GM19452 (cell line): ENCODE results near the gene THADA.
A peak's percentile ranks its signal among the peaks of the same experiment; 100 is the strongest.
"Not testable (repeated sequence)": the region's sequence is repeated elsewhere in the genome, so short reads cannot be mapped to it uniquely, and the experiment has no call there.

Experiments used
- ATAC-seq: cut with Tn5 transposase; IDR thresholded peaks from one replicate; pipeline ENCODE4 v1.9.1; 2021; ENCODE audit not compliant: unreplicated experiment

THADA gene, protein sequence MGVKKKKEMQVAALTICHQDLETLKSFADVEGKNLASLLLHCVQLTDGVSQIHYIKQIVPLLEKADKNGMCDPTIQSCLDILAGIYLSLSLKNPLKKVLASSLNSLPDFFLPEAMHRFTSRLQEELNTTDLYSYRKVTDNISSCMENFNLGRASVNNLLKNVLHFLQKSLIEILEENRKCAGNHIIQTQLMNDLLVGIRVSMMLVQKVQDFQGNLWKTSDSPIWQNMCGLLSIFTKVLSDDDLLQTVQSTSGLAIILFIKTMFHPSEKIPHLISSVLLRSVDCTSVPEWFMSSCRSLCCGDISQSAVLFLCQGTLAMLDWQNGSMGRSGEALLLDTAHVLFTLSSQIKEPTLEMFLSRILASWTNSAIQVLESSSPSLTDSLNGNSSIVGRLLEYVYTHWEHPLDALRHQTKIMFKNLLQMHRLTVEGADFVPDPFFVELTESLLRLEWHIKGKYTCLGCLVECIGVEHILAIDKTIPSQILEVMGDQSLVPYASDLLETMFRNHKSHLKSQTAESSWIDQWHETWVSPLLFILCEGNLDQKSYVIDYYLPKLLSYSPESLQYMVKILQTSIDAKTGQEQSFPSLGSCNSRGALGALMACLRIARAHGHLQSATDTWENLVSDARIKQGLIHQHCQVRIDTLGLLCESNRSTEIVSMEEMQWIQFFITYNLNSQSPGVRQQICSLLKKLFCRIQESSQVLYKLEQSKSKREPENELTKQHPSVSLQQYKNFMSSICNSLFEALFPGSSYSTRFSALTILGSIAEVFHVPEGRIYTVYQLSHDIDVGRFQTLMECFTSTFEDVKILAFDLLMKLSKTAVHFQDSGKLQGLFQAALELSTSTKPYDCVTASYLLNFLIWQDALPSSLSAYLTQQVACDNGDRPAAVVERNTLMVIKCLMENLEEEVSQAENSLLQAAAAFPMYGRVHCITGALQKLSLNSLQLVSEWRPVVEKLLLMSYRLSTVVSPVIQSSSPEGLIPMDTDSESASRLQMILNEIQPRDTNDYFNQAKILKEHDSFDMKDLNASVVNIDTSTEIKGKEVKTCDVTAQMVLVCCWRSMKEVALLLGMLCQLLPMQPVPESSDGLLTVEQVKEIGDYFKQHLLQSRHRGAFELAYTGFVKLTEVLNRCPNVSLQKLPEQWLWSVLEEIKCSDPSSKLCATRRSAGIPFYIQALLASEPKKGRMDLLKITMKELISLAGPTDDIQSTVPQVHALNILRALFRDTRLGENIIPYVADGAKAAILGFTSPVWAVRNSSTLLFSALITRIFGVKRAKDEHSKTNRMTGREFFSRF (N-terminal part only)

DNA sequence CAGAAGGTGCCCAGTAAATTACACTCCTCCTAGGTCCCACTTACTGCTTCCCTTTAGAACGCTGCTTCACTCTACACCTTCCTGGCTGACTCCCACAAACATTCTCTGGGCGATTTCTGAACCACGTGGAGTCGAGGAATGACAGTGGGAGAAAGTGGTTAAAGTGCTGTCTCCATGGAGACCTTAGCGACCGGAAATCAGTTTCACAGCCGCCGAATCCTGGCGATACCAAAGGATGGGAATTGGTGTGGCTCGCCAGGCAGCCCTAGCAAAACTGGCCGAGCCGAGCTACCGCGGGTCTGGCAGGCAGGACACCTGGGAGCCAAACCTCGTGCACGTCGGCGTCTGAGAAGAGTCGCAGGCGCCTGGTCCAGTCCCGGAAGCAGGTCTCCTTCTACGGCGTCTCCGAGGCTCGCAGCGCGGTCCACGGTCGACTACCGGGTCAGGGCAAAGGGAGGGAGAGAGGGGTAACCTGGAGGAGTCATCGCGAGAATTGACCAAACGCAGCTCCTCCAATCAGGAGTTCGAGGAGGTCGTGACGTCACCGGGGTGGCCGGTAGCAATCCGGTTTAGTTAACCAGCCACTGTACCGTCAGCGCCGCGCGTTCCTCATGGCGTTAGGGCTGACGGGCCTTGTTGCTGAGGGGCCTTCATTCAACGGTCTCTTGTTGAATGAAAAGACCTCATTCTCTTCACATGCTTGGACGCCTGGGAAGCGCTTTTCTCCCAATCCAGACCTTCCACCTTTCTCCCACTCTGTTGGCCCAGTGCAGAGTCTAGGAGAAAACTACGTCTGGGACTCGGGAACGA, at the start of gene THADA:
THADA (minus strand) TSS at position 436 of the 810 bp plus-strand sequence. CDS start 3,646 bp downstream, outside the sequence.
- ATAC-seq, result peak; percentile 98

DNA sequence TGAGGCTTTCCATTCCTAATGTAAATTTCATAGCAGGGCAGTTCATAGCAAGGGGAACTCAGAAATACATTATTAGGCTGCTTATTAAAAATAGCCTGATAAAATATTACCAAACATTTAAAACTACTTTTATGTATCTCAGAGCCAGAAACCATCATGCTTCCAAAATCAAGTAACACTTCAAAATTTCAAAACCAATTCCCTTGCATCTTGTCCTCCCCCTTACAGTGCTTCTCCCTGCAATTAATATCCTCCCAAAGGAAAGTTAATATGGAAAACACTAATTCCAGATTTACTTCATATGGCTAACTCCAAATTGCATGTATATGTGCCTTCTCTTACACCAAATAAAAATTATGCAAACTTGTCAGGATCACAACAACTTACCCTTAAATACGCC, 47.8 kb upstream of the THADA start:
- no peak for ATAC-seq

DNA sequence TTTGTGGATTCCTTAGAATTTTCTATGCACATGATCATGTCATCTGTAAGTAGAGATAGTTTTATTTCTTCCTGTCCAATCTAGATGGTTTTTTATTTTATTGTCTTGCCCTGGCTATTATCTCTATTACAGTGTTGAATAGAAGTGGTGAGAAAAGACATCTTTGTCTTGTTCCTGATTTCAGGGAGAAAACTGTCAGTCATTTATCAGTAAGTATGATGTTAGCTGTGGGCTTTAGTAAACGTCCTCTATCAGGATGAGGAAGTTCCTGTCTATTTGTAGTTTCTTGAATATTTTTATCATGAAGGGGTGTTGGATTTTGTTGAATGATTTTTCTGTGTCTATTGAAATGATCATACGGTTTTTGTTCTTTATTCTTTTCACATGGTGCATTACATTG, 46.5 kb upstream of the THADA start:
- ATAC-seq, result no peak

DNA sequence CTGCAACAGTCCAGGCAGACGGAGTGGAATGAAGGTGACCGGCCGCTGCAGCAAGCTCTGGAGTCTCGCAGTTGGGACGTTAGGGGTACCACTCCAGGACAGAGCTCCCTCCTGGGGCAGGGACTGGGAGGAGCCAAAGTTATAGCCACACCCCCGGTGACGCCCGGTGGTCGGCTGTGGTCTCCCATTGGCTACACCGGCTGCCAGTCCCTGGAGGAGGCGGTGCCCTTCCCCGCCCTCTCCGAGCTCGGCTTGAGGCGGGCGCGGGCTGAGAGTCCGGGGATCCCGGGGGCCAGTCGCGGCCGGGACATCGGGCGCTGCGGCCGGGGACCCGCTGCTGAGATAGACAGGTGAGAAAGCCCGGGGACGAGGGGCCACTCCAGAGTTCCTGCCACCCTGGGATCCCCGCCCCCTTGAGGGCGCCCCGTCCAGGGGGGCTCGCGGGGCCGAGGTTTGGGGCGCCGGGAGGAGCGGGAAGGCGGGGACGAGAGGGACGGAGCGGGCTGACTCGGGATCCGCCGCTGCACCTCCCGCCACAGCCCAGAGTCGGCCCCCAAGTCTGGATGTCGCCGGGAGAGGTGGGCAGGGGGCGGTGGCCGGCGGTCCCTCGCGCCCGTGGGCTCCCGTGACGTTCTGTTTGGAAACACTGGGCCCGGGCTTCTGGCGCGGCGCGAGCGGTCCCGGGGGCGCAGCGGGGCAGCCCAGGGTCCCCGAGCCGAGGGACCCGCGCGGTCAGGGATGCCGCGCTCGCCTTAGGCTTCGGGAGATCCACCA, 41.4 kb upstream of the THADA start, which contains the start of gene PLEKHH2:
PLEKHH2 (plus strand) TSS at position 231 of the 774 bp plus-strand sequence. CDS start 7,414 bp downstream, outside the sequence.
- peak; percentile 100 for ATAC-seq

DNA sequence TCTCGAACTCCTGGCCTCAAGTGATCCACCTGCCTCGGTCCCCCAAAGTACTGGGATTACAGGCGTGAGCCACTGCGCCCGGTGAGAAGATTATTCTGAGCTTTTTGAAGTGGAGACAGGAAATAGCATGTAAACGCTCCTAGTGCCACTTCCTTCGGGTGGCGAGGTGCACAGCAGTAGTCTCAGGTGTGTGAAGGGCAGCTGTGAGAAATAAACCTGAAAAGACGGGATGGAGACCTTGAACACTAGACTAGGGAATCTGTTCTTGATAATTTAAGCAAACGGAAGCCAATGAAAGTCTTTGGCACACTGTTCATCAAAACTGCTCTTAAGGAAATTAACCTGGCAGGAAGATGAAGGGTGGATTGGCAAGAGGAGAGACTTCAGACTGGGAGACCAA, 40.8 kb upstream of the THADA start:
- no peak for ATAC-seq

DNA sequence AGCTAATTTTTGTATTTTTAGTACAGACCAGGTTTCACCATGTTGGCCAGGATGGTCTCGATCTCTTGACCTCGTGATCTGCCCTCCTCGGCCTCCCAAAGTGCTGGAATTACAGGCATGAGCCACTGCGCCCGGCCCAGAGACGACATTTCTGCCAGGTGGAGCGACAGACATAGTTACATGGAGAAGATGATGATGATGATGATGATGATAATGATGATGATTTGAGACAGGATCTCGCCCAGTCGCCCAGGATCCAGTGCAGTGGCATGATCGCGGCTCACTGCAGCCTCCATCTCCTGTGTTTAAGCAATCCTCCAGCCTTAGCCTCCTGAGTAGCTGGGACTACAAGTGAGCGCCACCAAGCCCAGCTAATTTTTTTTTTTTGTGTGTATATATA, 40.3 kb upstream of the THADA start:
- not testable (repeated sequence) for ATAC-seq

DNA sequence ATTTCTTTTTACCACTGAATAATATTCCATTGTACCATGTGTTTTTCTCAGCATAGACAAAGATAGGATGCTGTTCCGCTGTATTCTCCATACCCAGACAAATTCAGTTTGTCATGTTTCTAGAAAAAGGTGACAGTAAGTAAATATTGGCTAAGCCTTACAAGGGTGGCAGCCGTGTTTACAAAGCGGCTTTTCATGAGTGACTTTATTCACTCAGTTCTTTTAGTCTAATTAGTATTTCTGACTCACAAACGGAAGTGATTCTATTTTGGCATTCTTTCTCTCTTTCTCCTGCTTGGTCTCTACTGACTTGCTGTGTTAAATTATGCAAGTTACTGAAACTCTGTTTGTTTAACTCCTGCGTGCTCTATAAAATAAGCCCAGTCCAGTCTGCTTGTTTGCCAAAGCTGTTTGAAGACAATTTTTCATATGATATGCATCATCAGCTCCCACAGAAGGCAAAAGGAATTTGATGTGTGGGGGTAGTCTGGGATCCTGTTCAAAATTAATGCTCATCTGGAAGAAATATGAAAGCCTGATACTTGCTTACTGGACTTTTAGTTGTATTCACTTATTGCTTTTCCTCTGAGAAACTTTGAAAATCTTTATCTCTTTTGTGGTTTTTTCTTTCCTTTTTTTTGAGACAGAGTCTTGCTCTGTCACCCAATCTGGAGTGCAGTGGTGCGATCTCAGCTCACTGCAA, 38.9 kb upstream of the THADA start:
- no peak for ATAC-seq

DNA sequence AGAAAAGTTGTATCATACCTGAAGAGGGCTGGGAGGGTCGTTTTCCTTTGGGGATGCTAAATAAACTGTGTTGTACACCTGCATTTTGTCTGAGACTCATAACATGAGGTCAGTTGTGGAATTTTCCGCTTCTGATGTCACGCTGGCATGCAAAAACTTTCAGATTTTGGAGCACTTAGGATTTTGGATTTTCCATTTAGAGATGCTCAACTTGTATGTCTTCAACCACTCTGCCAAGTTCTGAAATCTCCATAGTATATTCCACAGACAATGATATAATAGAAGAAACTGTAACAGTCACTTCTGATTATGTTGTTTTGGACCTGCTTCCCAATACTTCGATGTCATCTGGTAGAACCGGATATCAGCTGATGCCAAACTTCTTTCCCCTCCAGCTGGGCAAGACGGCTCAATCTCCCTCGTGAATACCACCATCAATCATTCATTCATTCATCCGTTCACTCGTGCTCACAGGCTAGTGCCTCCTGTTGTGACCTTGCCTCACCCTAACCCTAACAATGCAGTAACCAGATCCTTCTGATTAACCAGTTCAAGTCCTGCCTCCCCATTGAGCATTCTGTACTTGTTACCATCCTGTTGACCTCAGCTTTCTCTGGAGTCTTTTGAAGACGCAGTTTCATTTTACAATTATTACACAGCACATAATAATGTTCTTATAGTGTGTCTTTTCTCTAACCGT, 35.9 kb upstream of the THADA start:
- no peak for ATAC-seq

DNA sequence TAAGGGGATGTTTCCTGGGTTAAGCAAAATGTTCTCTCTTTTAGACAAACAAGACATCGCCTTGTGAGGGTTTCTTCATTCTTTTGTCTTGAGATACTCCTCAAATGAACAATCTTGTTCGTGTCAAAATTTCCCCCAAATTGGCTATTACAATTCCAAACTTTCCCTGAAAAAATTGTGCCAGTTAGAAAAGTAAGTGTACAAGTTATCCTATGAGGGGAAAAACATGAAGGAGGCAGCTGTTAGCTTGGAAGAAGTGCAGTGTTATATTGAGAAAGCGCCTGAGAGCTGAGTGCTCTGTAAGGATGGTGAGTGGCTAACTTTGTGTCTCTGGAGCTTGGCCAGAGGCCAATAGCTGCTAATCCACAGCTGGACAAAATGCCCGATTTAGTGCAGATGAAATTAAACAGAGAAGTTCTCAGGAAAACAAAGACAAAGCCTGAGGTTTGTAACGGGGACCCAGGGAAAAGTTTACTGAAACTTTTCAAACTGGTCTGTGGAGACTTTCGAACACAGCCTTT, 27.2 kb upstream of the THADA start:
- ATAC-seq, result no peak

DNA sequence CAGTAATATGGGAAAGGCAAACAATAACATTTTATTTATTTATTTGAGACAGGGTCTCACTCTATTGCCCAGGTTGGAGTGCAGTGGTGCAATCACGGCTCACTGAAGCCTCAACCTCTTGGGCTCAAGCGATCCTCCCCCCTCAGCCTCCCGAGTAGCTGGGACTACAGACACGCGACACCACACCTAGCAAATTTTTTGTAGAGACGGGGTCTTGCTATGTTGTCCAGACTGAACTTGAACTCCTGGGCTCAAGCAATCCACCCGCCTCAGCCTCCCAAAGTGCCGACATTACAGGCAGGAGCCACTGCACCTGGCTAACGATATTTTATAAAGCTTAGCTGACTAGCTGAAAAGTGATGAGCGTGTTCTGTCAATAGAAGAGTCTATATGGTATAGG, 23.7 kb upstream of the THADA start:
- ATAC-seq, result no peak

DNA sequence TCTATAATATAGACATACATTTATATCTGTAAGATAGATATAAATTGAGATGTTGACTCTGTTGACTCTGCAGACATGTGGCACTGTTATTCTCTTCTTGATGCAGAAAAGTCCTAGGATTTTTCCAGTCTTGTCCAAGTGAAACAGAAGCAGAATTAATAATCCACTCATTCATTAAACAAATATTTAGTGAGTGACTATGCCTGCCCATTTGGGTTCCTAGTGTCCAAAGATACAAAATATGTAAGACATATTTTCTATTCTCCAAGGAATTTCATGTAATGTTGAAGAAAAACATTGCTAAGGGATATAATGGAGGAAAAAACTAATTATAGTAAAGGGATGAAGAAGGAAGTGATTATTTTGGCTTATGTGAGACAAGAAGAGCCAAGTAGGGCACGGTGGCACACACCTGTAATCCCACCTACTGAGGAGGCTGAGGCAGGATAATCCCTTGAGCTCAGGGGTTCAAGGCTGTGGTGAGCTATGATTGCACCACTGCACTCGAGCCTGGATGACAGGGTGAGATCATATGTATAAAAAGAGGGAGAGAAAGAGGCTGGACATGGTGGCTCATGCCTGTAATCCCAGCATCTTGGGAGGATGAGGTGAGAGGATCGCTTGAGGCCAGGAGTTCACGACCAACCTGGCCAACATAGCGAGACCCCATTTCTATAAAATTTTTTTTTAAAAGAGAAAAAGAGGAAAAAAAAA, 21.3 kb upstream of the THADA start:
- no peak for ATAC-seq

DNA sequence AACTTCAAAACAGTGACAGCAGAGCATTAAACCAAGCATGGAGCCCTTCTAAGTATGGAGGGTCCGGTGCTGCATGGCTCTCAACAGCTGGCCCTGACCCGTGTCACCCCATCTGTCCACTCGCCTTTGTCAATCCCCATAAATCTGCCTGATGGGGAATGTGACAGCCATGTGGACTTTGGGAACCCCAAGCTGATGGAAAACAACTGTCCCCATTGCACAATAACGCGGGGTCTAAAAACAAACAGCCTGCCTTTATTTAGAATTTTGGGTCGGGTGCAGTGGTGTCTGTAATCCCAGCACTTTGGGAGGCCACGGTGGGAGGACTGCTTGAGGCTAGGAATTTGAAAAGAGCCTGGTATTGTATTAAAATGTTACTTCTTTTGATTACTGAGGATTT, 17.1 kb upstream of the THADA start:
- ATAC-seq, result no peak

DNA sequence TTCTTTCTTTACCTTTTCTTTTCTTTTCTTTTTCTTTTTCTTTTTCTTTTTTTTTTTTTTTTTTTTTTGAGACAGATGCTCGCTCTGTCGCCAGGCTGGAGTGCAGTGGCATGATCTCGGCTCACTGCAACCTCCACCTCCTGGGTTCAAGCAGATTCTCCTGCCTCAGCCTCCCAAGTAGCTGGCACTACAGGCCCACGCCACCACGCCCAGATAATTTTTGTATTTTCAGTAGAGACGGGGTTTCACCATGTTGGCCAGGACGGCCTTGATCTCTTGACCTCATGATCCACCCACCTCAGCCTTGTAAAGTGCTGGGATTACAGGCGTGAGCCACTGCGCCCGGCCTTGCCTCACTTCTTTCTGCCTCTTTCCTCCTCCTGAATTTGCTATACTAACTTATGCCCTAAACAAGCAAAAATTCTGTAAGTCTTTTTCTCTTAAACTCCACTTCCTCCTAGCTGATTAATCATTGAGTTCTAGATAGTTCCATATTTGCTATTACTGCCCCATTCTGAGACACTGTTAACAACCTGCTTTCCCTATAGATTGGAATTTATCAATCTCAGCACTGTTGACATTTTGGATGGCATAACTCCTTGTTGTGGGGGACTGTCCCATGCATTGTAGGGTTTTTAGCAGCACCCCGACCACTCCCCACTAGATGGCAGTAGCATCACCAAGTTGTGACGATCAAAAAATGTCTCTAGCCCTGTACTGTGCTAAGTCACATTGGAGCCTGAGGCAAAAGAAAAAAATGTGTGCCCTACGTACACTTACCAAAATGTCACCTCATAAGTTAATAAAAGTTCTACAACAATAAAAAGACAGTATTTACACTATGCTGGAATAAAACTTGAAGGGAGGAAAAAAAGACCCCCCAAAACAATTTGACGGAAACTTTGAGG, 16.4 kb upstream of the THADA start:
- ATAC-seq, result peak; percentile 63

DNA sequence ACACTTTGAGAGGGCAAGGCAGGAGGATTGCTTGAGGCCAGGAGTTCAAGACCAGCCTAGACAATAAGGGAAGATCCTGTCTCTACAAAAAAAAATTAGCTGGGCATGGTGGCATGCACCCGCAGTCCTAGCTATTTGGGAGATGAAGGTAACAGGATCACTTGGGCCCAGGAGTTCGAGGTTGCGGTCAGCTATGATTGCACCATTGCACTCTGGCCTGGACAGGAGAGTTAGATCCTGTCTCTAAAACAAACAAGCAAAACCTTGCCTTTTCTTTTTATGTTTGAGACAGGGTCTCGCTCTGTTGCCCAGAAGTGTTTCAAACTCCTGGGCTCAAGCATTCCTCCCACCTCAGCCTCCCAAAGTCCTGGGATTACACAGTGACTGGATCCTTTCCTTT, 14.5 kb upstream of the THADA start:
- no peak for ATAC-seq

DNA sequence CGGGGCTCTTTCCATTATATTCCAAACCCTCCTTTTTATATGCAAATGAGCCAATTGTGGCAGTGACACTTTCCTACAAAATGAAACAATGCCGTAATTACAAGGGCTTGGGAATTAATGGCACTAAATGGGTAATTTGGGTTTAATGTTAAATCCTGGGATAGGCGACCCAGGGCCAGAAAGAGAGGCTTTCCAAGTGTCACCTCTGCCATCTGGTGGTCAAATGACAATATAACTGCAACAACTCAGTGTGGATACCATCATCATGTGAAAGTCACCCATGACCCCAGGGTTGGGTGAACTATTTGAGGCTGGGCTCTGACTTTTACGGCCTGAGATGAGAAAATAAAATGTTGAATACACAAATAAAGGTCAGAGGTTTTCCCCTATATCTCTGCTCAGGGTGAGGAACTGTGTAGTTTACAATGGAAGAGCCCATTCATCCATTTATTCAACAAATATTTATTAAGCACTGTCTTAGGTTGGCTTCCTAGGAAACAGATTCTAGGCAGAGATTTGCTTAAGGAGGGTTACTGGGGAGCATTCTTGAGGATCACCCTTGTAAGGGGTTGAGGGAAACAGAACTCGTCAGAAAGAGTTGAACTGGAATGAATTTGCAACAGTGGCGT, 13.6 kb upstream of the THADA start:
- ATAC-seq, result peak; percentile 55

DNA sequence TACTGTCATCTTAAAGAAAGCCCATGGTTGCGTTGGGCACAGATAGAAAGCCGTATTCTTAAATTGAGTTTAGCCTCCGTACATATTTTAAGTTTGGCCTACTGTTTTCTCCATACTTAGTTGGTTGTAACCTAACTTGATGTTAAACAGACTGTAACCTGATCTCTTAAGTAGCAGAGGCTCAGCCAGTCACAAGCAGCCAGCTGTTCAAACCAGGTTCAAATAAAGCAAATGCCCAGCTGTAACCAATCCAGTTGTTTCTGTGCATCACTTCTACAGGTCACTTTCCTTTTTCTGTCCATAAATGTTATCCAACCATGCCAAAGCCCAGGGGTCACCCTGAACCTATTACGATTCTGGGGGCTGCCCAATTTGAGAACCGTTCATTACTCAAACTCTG, 10.0 kb upstream of the THADA start:
- no peak for ATAC-seq
